GM23338 (cell line): ENCODE results near the gene CDC42EP2. TPM values are rescaled to one million over a fixed set of nuclear protein-coding genes. Genes with fewer than 3 reads are reported as not detected.

ENCODE experiments used
- ATAC-seq: fragments of 200-7000 bp; cut with Tn5 transposase; 3 replicates; pipeline ENCODE4 v1.9.1; 2020
- DNase-seq: peaks from one replicate; pipeline ENCODE4 v3.0.0-alpha.2; 2015; ENCODE audit warnings: low spot score
- H2AFZ ChIP-seq: fragments of 200-600 bp; sonication (generic); 2 replicates; pipeline ENCODE4 v1.8.0; 2016; ENCODE audit warnings: antibody characterized with exemption, mild to moderate bottlenecking, moderate library complexity
- H3F3A ChIP-seq: fragments of 200-600 bp; sonication (generic); replicated peaks from 2 replicates; pipeline ENCODE4 v1.8.0; 2017; ENCODE audit warnings: antibody characterized with exemption, mixed run types, low read depth
- H3K27ac ChIP-seq: fragments of 200-600 bp; sonication (generic); 2 replicates; pipeline ENCODE4 v1.6.1; 2016; ENCODE audit warnings: low read depth
- H3K27me3 ChIP-seq: fragments of 200-600 bp; sonication (generic); 2 replicates; pipeline ENCODE4 v1.8.0; 2016; ENCODE audit warnings: mild to moderate bottlenecking, mixed run types, moderate library complexity; ENCODE audit not compliant: insufficient read depth
- H3K36me3 ChIP-seq: fragments of 200-600 bp; sonication (generic); 2 replicates; pipeline ENCODE4 v1.8.0; 2016; ENCODE audit warnings: mild to moderate bottlenecking; ENCODE audit not compliant: insufficient read depth
- H3K4me1 ChIP-seq: fragments of 200-600 bp; sonication (generic); 2 replicates; pipeline ENCODE4 v1.8.0; 2016; ENCODE audit warnings: mild to moderate bottlenecking, moderate library complexity; ENCODE audit not compliant: insufficient read depth
- H3K4me2 ChIP-seq: fragments of 200-600 bp; sonication (generic); 2 replicates; pipeline ENCODE4 v1.7.1; 2017; ENCODE audit warnings: mixed run types
- H3K4me3 ChIP-seq: fragments of 200-600 bp; sonication (generic); 2 replicates; pipeline ENCODE4 v1.6.1; 2016; ENCODE audit warnings: mixed run types
- H3K79me2 ChIP-seq: fragments of 200-600 bp; sonication (generic); replicated peaks from 2 replicates; pipeline ENCODE4 v1.8.0; 2017; ENCODE audit warnings: mild to moderate bottlenecking; ENCODE audit not compliant: insufficient read depth
- H3K9me2 ChIP-seq: fragments of 200-600 bp; sonication (generic); 2 replicates; pipeline ENCODE4 v1.8.0; 2017; ENCODE audit not compliant: insufficient read depth
- H4K20me1 ChIP-seq: fragments of 200-600 bp; sonication (generic); replicated peaks from 2 replicates; pipeline ENCODE4 v1.8.0; 2017; ENCODE audit warnings: mild to moderate bottlenecking; ENCODE audit not compliant: insufficient read depth
- H3K27ac Mint-ChIP-seq: 2 replicates; pipeline ENCODE4 v1.8.0; 2020; ENCODE audit warnings: inconsistent platforms, mild to moderate bottlenecking, moderate library complexity, mixed read lengths
- H3K27me3 Mint-ChIP-seq: 3 replicates; pipeline ENCODE4 v1.8.0; 2022; ENCODE audit warnings: low read depth, mild to moderate bottlenecking, moderate library complexity, mixed read lengths, inconsistent platforms; ENCODE audit not compliant: insufficient read depth, poor library complexity
- H3K36me3 Mint-ChIP-seq: 3 replicates; pipeline ENCODE4 v1.8.0; 2021; ENCODE audit warnings: low read depth, mild to moderate bottlenecking, inconsistent platforms, moderate library complexity, mixed read lengths
- H3K4me1 Mint-ChIP-seq: 3 replicates; pipeline ENCODE4 v1.8.0; 2020; ENCODE audit warnings: mild to moderate bottlenecking, inconsistent platforms, mixed read lengths
- H3K4me3 Mint-ChIP-seq: 3 replicates; pipeline ENCODE4 v1.8.0; 2021; ENCODE audit warnings: moderate library complexity, mild to moderate bottlenecking, inconsistent platforms, mixed read lengths
- H3K9me3 Mint-ChIP-seq: 3 replicates; pipeline ENCODE4 v1.8.0; 2020; ENCODE audit warnings: moderate library complexity, mild to moderate bottlenecking, inconsistent platforms, mixed read lengths
- CREB1 ChIP-seq: fragments of 250-450 bp; sonication (Bioruptor Pico); IDR thresholded peaks from 2 replicates; pipeline ENCODE4 v1.5.0; 2020; ENCODE audit warnings: low read depth, mild to moderate bottlenecking, moderate library complexity
- EZH2 ChIP-seq: fragments of 200-600 bp; sonication (generic); IDR thresholded peaks from one replicate; pipeline ENCODE4 v1.8.0; 2017; ENCODE audit warnings: antibody characterized with exemption, mild to moderate bottlenecking, low read depth; ENCODE audit not compliant: unreplicated experiment
- EZH2phosphoT487 ChIP-seq: fragments of 200-600 bp; sonication (generic); IDR thresholded peaks from one replicate; pipeline ENCODE4 v1.8.1; 2018; ENCODE audit warnings: antibody characterized with exemption; ENCODE audit not compliant: unreplicated experiment
- JUNB ChIP-seq: IDR thresholded peaks from one replicate; pipeline ENCODE4 v1.6.1; 2016; ENCODE audit warnings: antibody characterized with exemption; ENCODE audit not compliant: unreplicated experiment
- NANOG ChIP-seq: IDR thresholded peaks from 2 replicates; pipeline ENCODE4 v1.6.1; 2016; ENCODE audit warnings: antibody characterized with exemption, borderline replicate concordance
- POLR2AphosphoS5 ChIP-seq: IDR thresholded peaks from 2 replicates; pipeline ENCODE4 v1.6.1; 2016; ENCODE audit warnings: antibody characterized with exemption, low read depth
- ZNF114 ChIP-seq: fragments of 250-450 bp; sonication (Bioruptor Pico); IDR thresholded peaks from 2 replicates; pipeline ENCODE4 v1.5.0; 2020; ENCODE audit warnings: mild to moderate bottlenecking, moderate library complexity
- ZNF331 ChIP-seq: fragments of 250-450 bp; sonication (Bioruptor Pico); IDR thresholded peaks from 2 replicates; pipeline ENCODE4 v1.5.0; 2020; ENCODE audit warnings: low read depth, mild to moderate bottlenecking, moderate library complexity
- polyA plus RNA-seq: library from polyadenylated mRNA; unstranded; fragments of >200 nt; fragmentation: Nextera tagmentation; extraction: Ambion mirVana; gene quantifications from 2 replicates; pipeline ENCODE4 v1.2.1, GENCODE V29; 2016
- total RNA-seq: library from RNA; depleted of rRNA; stranded (reverse); fragments of >200 nt; shearing (Covaris generic); gene quantifications from 2 replicates; pipeline ENCODE4 v1.2.3, GENCODE V29; 2014
- TF ChIP-seq, protein P1 (sequence below), 2 experiments: fragments of 200-600 bp in 1 of 2; sonication (generic) in 1 of 2; conservative IDR thresholded peaks; 2 replicates each; pipeline versions ENCODE4 v1.5.1 to v1.6.1; 2016 to 2017; ENCODE audit warnings: antibody characterized with exemption in 2 of 2, low read depth in 2 of 2, mild to moderate bottlenecking in 2 of 2, moderate library complexity in 1 of 2
- TF ChIP-seq, protein P2 (sequence below): fragments of 250-450 bp; sonication (Bioruptor Pico); IDR thresholded peaks from 2 replicates; pipeline ENCODE4 v1.5.0; 2020; ENCODE audit warnings: mild to moderate bottlenecking, moderate library complexity
- TF ChIP-seq, protein P3 (sequence below): IDR thresholded peaks from 2 replicates; pipeline ENCODE4 v1.6.1; 2016; ENCODE audit warnings: antibody characterized with exemption

Gene CDC42EP2
- total and polyA plus RNA-seq, 2 experiments from 2014 or later: 18.2 to 19.0 TPM

DNA sequence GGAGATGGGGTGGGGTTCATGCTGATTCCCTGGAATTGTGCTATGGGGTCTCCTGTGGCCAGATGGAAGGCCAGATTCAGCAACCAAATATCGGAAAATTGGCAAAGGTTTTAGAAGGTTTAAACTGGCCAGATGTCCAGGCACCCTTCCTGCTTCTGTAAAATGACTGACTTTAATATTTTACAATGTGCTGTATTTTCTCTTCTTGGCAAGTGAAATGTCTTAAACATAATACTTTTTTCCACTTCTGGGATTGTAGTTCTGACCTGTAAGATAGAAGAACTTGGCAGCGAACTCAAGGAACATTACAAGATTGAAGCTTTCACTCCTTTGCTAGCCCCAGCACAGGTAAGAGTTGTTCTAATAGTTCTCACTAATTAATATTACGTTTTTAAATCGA is 35.4 kb upstream of the CDC42EP2 start:
- TF ChIP-seq, protein P1, sequence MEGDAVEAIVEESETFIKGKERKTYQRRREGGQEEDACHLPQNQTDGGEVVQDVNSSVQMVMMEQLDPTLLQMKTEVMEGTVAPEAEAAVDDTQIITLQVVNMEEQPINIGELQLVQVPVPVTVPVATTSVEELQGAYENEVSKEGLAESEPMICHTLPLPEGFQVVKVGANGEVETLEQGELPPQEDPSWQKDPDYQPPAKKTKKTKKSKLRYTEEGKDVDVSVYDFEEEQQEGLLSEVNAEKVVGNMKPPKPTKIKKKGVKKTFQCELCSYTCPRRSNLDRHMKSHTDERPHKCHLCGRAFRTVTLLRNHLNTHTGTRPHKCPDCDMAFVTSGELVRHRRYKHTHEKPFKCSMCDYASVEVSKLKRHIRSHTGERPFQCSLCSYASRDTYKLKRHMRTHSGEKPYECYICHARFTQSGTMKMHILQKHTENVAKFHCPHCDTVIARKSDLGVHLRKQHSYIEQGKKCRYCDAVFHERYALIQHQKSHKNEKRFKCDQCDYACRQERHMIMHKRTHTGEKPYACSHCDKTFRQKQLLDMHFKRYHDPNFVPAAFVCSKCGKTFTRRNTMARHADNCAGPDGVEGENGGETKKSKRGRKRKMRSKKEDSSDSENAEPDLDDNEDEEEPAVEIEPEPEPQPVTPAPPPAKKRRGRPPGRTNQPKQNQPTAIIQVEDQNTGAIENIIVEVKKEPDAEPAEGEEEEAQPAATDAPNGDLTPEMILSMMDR (conservative IDR thresholded peaks at IDR 0.05; ENCODE audit: low read depth in 2 of 2): no peak
- TF ChIP-seq EZH2 (no peak), JUNB (no peak), POLR2AphosphoS5 (no peak), CREB1 (no peak), ZNF114 (CRISPR knock-in tag) (no peak), NANOG (no peak), EZH2phosphoT487 (no peak), ZNF331 (CRISPR knock-in tag) (no peak)
- TF ChIP-seq, protein P2, sequence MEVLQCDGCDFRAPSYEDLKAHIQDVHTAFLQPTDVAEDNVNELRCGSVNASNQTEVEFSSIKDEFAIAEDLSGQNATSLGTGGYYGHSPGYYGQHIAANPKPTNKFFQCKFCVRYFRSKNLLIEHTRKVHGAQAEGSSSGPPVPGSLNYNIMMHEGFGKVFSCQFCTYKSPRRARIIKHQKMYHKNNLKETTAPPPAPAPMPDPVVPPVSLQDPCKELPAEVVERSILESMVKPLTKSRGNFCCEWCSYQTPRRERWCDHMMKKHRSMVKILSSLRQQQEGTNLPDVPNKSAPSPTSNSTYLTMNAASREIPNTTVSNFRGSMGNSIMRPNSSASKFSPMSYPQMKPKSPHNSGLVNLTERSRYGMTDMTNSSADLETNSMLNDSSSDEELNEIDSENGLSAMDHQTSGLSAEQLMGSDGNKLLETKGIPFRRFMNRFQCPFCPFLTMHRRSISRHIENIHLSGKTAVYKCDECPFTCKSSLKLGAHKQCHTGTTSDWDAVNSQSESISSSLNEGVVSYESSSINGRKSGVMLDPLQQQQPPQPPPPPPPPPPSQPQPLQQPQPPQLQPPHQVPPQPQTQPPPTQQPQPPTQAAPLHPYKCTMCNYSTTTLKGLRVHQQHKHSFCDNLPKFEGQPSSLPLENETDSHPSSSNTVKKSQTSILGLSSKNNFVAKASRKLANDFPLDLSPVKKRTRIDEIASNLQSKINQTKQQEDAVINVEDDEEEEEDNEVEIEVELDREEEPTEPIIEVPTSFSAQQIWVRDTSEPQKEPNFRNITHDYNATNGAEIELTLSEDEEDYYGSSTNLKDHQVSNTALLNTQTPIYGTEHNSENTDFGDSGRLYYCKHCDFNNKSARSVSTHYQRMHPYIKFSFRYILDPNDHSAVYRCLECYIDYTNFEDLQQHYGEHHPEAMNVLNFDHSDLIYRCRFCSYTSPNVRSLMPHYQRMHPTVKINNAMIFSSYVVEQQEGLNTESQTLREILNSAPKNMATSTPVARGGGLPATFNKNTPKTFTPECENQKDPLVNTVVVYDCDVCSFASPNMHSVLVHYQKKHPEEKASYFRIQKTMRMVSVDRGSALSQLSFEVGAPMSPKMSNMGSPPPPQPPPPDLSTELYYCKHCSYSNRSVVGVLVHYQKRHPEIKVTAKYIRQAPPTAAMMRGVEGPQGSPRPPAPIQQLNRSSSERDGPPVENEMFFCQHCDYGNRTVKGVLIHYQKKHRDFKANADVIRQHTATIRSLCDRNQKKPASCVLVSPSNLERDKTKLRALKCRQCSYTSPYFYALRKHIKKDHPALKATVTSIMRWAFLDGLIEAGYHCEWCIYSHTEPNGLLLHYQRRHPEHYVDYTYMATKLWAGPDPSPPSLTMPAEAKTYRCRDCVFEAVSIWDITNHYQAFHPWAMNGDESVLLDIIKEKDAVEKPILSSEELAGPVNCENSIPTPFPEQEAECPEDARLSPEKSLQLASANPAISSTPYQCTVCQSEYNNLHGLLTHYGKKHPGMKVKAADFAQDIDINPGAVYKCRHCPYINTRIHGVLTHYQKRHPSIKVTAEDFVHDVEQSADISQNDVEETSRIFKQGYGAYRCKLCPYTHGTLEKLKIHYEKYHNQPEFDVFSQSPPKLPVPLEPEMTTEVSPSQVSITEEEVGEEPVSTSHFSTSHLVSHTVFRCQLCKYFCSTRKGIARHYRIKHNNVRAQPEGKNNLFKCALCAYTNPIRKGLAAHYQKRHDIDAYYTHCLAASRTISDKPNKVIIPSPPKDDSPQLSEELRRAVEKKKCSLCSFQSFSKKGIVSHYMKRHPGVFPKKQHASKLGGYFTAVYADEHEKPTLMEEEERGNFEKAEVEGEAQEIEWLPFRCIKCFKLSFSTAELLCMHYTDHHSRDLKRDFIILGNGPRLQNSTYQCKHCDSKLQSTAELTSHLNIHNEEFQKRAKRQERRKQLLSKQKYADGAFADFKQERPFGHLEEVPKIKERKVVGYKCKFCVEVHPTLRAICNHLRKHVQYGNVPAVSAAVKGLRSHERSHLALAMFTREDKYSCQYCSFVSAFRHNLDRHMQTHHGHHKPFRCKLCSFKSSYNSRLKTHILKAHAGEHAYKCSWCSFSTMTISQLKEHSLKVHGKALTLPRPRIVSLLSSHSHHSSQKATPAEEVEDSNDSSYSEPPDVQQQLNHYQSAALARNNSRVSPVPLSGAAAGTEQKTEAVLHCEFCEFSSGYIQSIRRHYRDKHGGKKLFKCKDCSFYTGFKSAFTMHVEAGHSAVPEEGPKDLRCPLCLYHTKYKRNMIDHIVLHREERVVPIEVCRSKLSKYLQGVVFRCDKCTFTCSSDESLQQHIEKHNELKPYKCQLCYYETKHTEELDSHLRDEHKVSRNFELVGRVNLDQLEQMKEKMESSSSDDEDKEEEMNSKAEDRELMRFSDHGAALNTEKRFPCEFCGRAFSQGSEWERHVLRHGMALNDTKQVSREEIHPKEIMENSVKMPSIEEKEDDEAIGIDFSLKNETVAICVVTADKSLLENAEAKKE (CRISPR knock-in tag): no peak
- TF ChIP-seq, protein P3, sequence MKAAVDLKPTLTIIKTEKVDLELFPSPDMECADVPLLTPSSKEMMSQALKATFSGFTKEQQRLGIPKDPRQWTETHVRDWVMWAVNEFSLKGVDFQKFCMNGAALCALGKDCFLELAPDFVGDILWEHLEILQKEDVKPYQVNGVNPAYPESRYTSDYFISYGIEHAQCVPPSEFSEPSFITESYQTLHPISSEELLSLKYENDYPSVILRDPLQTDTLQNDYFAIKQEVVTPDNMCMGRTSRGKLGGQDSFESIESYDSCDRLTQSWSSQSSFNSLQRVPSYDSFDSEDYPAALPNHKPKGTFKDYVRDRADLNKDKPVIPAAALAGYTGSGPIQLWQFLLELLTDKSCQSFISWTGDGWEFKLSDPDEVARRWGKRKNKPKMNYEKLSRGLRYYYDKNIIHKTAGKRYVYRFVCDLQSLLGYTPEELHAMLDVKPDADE: no peak
- peaks cover 3% of the 10 kb centered on the region for H3K27me3 Mint-ChIP-seq
- Histone ChIP-seq H3F3A (peaks cover 14% of the 10 kb centered on the region; the same call in 1 of the 2 replicates), H3K4me1 (no peaks in the 10 kb centered on the region), H3K36me3 (peaks cover 48% of the 10 kb centered on the region), H3K27me3 (no peaks in the 10 kb centered on the region), H3K79me2 (no peaks in the 10 kb centered on the region), H3K27ac (no peak overlapping the region), H3K4me3 (no peak overlapping the region), H3K4me2 (no peak overlapping the region), H4K20me1 (peaks cover 2% of the 10 kb centered on the region; the same call in 1 of the 2 replicates), H2AFZ (no peak overlapping the region), H3K9me2 (no peaks in the 10 kb centered on the region)
- no peaks in the 10 kb centered on the region for H3K9me3 Mint-ChIP-seq
- ATAC-seq (no peak), DNase-seq (no peak)
- no peak overlapping the region for H3K4me3 Mint-ChIP-seq
- H3K4me1 Mint-ChIP-seq: peaks cover 5% of the 10 kb centered on the region; the same call in 1 of the 3 replicates
- H3K27ac Mint-ChIP-seq: no peak overlapping the region
- peaks cover 79% of the 10 kb centered on the region for H3K36me3 Mint-ChIP-seq
